Memory B cell (primary cell): Measurements from ENCODE around the gene ST8SIA2.
A peak's percentile ranks its signal among the peaks of the same experiment; 100 is the strongest.

Experiments used
- ATAC-seq: fragments of 150-1000 bp; cut with Tn5 transposase; 2 replicates; pipeline ENCODE4 v1.10.0; 2021; ENCODE audit warnings: low read depth, mild to moderate bottlenecking, moderate library complexity
- DNase-seq, 2 donors: peaks; one replicate each; pipeline ENCODE4 v3.0.0; 2022; ENCODE audit warnings: low spot score in 2 of 2
- H3K27ac Mint-ChIP-seq: one replicate; pipeline ENCODE4 v1.8.0; 2022; ENCODE audit warnings: mild to moderate bottlenecking, moderate library complexity, mixed read lengths
- H3K27me3 Mint-ChIP-seq: one replicate; pipeline ENCODE4 v1.8.0; 2022; ENCODE audit warnings: mixed read lengths
- H3K36me3 Mint-ChIP-seq: one replicate; pipeline ENCODE4 v1.8.0; 2022; ENCODE audit warnings: mild to moderate bottlenecking, mixed read lengths
- H3K4me1 Mint-ChIP-seq: one replicate; pipeline ENCODE4 v1.8.0; 2022; ENCODE audit warnings: mixed read lengths
- H3K4me3 Mint-ChIP-seq: one replicate; pipeline ENCODE4 v1.8.0; 2022; ENCODE audit warnings: mild to moderate bottlenecking, moderate library complexity, mixed read lengths
- H3K9me3 Mint-ChIP-seq: one replicate; pipeline ENCODE4 v1.8.0; 2022; ENCODE audit warnings: mixed read lengths

The ST8SIA2 gene

DNA sequence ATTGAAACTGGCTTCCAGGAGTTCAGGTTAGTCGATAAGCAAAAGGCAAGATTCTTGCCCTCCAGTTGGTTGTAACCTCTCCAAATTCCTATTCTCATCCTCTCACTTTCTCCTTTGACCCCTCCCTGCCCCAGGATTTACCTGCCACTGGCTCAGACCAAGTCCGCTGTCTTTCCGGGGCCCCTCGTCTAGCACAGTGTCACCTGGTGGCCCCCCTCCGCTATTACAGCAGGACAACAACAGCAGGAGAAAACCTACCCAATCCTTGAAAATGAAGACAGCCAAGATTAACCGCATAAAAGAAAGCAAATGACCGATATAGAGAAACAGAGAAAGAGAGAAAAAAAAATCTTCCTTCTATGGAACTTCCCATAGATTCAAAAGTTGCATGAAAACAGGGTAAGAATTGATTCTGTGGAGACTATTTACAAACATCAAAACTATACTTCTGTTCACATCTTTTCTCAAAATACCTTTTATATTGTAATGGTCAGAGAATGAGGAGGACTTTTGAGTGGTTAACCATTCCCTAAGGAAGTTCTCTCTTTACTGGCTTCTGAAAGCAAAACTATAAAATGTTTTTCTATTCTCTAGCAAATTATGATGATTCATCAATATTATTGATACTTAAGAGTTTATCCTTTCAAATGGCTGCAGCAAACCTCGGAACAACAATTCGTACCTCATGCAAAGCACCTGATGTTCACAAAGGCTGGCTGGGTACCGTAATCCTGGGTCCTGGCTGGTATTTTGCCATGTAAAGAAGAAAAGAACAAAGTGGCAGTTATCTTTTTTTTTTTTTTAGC, 10.0 kb upstream of the ST8SIA2 start:
- Mint-ChIP-seq H3K9me3 (peaks cover 10% of the 10 kb centered on the region), H3K36me3 (no peaks in the 10 kb centered on the region), H3K27me3 (peaks cover 12% of the 10 kb centered on the region), H3K27ac (no peak overlapping the region), H3K4me3 (no peak overlapping the region), H3K4me1 (no peaks in the 10 kb centered on the region)
- no peak for DNase-seq
- ATAC-seq: no peak

DNA sequence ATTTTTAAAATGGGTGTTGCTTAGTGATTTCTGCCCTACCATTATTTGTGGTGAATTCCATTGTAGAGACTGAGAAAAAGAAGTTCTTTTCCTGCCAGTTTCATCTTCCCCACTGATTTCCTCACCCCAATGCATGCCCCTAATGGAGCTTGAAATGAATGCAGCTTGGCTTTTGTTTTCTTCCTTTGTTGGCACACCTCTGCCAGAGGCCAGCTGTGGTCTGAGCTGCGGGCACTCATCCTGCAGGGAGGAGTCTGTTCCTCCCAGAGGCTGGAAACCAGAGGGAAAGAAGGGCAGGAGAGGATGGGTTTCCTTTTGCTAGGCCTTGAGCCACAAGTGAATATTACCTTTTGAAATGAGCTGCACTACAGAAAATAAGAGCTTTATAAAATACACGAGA, 9.3 kb upstream of the ST8SIA2 start:
- DNase-seq (no peak), ATAC-seq (no peak)
- Mint-ChIP-seq H3K27ac (no peak overlapping the region), H3K4me1 (no peaks in the 10 kb centered on the region), H3K9me3 (peaks cover 8% of the 10 kb centered on the region), H3K4me3 (no peak overlapping the region), H3K27me3 (peaks cover 12% of the 10 kb centered on the region), H3K36me3 (no peaks in the 10 kb centered on the region)

DNA sequence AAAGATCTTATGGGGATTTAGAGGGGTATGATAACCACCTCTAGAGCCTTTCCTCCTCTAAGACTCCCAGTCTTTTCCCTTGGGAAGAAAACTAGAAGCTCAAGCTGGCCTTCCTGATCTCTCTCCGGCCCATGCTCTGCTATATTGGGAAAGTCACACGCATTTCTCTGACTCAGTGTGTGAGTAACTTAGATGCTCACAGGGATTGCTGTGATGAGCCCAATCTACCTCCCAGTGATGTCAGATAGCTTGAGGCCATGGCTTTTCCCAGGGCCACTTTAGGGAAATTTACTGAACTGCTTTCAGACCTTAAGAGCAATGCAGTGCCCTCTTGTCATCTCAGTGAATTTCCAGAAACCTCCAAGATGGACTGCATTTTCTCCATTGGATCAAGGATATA, 8.6 kb upstream of the ST8SIA2 start:
- no peak for ATAC-seq
- Mint-ChIP-seq H3K27ac (no peak overlapping the region), H3K4me1 (no peaks in the 10 kb centered on the region)

DNA sequence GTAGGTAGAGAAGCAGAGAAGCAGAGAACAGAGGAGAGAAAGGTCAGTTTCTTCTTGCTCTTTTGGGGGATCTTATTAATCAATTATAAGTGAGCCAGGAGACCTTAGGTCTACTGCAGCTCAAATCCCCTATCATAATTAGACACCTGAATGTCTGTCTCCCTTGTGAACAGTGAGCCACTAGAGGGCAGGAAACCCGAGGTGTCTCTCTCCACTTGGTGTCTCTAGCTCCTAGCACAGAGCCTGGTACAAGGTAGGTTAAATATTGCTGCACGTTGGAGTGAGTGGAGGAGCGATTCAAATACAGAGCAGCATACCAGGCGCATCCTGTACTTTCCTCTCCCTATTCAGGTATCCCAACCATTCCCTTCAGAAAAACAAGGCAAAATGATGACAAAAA, 2.0 kb upstream of the ST8SIA2 start:
- no peak for ATAC-seq

More for the DNA sequence above, 8.6 kb upstream of the ST8SIA2 start:
- no peak overlapping the region for H3K4me3 Mint-ChIP-seq
- no peak for DNase-seq
- no peaks in the 10 kb centered on the region for H3K36me3 Mint-ChIP-seq
- H3K27me3 Mint-ChIP-seq: peaks cover 14% of the 10 kb centered on the region
- H3K9me3 Mint-ChIP-seq: peaks cover 5% of the 10 kb centered on the region

DNA sequence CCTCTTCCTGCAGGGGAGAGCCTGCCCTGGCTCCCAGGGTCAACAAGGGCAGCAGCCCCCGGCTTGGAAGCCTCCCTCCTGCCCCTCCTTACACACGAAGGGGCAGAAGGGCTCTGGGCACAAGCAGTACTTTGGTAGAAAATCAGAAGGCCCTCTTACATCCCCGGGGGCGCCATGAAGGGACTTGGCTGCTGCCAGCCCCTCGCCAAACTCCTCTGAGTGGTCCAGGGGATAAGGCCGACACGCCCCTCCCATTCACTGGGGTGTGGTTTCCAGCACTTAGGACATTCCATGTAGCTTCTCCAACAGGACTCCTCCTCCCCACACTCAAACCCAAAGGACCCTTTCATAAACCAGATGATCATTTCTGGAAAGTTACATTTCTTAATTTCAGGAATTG, 1.2 kb upstream of the ST8SIA2 start:
- Mint-ChIP-seq H3K4me3 (no peak overlapping the region), H3K36me3 (no peaks in the 10 kb centered on the region), H3K27ac (no peak overlapping the region), H3K27me3 (peaks cover 28% of the 10 kb centered on the region), H3K9me3 (no peaks in the 10 kb centered on the region), H3K4me1 (no peaks in the 10 kb centered on the region)
- no peak for DNase-seq
- ATAC-seq: no peak

More for the DNA sequence above, 2.0 kb upstream of the ST8SIA2 start:
- Mint-ChIP-seq H3K27ac (no peak overlapping the region), H3K4me3 (no peak overlapping the region), H3K27me3 (peaks cover 29% of the 10 kb centered on the region), H3K4me1 (no peaks in the 10 kb centered on the region), H3K36me3 (no peaks in the 10 kb centered on the region), H3K9me3 (no peaks in the 10 kb centered on the region)
- DNase-seq: no peak

DNA sequence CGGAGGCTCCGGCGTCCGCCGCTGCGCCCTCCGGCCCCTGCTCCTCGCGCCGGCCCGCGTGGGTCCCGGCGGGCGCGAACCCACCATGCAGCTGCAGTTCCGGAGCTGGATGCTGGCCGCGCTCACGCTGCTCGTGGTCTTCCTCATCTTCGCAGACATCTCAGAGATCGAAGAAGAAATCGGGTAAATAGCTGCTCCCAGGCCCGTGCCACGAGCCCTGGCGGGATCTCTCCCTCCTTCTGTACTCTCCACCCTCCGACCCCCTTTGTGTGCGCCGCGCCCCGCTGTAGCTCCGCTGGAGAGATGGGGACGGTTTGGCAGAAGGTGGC, 263 bp downstream of the ST8SIA2 start:
- ATAC-seq (no peak), DNase-seq (no peak)
- peaks cover 24% of the 10 kb centered on the region for H3K27me3 Mint-ChIP-seq
- no peak overlapping the region for H3K27ac Mint-ChIP-seq
- H3K4me3 Mint-ChIP-seq: peak overlapping the region; percentile 17
- no peaks in the 10 kb centered on the region for H3K36me3 Mint-ChIP-seq
- H3K9me3 Mint-ChIP-seq: no peaks in the 10 kb centered on the region
- no peaks in the 10 kb centered on the region for H3K4me1 Mint-ChIP-seq

DNA sequence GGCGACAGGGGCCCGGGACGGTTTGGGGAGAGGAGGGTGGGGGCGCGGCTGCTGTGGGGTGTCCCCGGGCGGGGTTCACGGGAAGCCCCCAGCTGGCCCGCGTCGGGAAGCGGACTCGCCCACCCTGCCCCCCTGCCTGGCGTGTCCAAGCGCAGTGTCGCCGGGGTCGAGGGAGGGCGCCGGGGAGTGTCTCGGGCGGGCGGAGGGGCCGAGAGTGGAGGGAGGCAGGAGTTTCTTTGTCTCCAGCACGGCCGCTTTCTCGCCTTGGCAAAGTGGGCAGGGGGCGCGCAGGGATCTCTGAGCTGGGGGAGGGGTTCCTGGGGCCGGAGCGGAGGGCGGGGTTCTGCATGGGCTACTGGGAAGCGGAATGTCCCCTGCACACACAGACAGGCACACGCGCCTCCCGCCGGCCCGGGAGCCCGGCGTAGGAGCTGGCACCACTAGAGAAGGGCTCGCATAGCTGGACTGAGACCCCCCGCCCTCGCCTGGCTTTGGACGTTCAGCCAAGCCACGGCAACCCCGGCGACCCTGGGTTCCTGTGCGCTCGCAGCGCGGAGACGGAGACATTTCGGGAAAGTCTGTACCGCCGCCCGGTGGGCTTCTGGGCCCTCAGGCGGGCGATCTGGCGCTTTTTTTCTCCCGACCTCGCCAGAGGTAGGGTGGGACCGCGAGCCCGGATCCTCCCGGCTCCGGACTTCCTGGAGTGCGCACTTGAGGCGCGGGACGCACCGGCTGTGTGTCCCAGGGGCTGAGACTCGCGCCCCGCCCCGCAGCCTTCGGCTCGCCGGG, 822 bp downstream of the ST8SIA2 start:
- Mint-ChIP-seq H3K4me3 (no peak overlapping the region), H3K27ac (no peak overlapping the region), H3K4me1 (no peaks in the 10 kb centered on the region), H3K9me3 (no peaks in the 10 kb centered on the region), H3K27me3 (peaks cover 24% of the 10 kb centered on the region), H3K36me3 (no peaks in the 10 kb centered on the region)
- DNase-seq: no peak
- ATAC-seq: no peak

DNA sequence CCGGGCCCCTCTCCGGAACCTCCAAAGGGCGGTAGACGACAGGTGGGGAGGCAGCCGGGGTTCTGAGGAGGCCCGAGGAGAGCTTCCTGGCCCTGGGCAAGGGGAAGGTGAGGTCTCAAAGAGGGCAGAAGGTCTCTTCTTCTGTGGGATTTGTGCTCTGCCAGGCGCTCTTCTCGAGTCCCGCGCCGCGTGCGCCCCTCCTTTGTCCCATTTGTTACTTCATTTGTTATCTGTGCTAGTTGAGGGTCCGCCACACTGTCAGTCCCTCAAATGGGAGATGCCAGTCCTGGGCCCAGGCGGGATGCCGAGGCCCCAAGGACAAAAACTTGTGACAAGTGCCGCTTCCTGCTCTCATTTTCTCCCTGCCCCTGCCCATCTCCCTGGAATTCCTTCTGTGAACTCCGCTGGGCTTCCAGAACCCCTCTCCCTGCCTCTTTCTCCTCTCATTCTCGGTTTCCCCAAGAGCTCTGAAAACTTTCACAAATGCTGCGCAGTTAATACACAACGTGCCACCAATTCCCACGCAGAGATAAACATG, 1.5 kb downstream of the ST8SIA2 start:
- DNase-seq (no peak), ATAC-seq (no peak)
- H3K27me3 Mint-ChIP-seq: peaks cover 24% of the 10 kb centered on the region
- no peak overlapping the region for H3K27ac Mint-ChIP-seq
- no peaks in the 10 kb centered on the region for H3K4me1 Mint-ChIP-seq
- no peaks in the 10 kb centered on the region for H3K9me3 Mint-ChIP-seq
- no peaks in the 10 kb centered on the region for H3K36me3 Mint-ChIP-seq
- H3K4me3 Mint-ChIP-seq: no peak overlapping the region

DNA sequence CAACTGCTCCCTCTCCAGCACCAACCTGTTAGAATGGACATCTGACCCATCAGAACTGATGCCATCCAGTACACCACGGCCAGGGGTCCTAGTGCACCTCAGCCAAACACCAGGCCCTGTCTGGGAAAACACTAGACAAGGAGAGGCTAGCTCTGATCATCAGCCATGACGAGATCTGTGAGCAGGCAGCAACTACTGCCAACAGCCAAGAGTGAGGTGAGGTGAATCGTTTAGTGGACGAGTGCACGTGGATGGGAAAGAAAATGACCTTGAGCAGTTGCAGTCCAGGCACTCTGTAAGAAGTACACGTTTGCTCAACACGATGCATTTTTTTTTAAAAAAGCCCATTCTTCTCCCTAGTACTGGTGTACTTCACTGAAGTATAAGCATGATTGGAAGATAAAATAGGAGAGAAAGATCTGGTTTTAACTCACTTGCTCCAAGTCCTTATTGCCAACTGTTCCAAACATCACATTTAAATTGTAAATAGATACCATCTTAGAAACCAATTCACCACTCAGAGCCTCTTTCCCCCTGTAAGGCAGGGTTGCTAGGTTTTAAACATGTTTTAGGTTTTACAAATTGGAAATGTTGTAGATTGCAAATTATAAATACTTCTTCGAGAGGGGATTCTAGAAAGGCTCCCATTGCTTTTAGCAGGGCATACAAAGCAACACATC, 5.7 kb downstream of the ST8SIA2 start:
- ATAC-seq: no peak
- DNase-seq: no peak
- H3K27ac Mint-ChIP-seq: no peak overlapping the region
- H3K9me3 Mint-ChIP-seq: no peaks in the 10 kb centered on the region
- H3K4me3 Mint-ChIP-seq: no peak overlapping the region
- peaks cover 14% of the 10 kb centered on the region for H3K27me3 Mint-ChIP-seq
- no peaks in the 10 kb centered on the region for H3K36me3 Mint-ChIP-seq
- H3K4me1 Mint-ChIP-seq: no peaks in the 10 kb centered on the region

DNA sequence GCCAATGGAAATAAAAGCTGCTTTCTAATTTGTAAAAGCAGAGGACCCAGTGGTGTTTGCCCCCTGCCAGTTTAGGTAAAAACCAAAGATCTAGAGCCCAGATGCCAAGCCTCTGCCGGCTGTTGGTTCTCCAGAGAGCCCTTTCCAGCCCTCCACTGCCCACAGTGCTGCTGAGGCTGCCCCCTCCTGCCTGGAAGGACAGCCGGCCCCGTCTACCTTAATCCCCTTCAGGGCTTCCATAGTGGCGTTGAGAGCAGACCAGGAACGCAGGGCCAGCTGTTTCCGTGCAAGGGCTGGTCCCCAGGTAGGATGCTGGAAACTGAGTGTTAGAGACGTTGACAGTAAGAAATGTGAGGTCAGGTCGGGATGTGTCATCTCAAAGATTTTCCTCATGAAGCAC, 6.9 kb downstream of the ST8SIA2 start:
- Mint-ChIP-seq H3K4me3 (no peak overlapping the region), H3K9me3 (no peaks in the 10 kb centered on the region), H3K36me3 (no peaks in the 10 kb centered on the region), H3K4me1 (no peaks in the 10 kb centered on the region), H3K27me3 (peaks cover 9% of the 10 kb centered on the region), H3K27ac (no peak overlapping the region)
- ATAC-seq (no peak), DNase-seq (no peak)

DNA sequence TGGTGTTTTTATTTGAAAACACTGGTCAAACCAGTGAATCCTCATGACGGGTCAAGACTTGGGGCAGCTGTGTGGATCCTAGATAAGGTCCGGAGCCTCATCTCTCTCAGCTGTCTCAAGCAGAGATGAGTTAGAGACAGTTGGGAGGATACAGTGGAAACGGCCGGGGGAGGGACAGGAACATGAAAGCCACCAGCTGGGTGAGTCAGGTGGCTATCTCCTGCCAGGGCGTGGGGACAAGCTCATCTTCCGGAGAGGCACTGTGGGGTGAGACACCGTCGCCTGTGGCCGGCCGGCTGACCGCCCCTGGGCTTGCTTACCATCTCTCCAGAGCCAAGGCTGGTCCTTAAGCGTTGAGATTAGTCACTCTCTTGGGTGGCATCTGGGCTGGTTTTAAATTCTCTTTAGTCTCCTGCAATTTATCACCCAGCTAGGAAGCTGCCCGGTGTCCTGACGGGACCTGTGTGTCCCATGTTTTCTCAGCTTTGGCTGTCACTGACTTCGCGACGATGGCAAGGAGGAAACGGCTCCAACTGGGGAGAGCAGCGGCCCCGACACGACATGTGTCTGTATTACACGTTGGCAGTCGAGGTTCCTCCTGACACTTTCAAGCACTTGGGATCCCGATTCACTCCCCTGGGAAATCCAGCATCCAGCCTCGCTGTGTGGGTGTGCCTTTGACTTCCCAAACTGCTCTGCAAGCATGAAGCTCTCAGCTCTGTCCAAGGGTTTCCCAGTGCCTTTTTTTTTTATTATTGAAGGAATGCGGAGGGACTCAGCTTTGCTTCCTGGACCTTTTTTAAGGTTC, 7.5 kb downstream of the ST8SIA2 start:
- peaks cover 6% of the 10 kb centered on the region for H3K27me3 Mint-ChIP-seq
- H3K4me1 Mint-ChIP-seq: no peaks in the 10 kb centered on the region
- no peak overlapping the region for H3K27ac Mint-ChIP-seq
- no peaks in the 10 kb centered on the region for H3K36me3 Mint-ChIP-seq
- no peaks in the 10 kb centered on the region for H3K9me3 Mint-ChIP-seq
- ATAC-seq (no peak), DNase-seq (no peak)
- no peak overlapping the region for H3K4me3 Mint-ChIP-seq

DNA sequence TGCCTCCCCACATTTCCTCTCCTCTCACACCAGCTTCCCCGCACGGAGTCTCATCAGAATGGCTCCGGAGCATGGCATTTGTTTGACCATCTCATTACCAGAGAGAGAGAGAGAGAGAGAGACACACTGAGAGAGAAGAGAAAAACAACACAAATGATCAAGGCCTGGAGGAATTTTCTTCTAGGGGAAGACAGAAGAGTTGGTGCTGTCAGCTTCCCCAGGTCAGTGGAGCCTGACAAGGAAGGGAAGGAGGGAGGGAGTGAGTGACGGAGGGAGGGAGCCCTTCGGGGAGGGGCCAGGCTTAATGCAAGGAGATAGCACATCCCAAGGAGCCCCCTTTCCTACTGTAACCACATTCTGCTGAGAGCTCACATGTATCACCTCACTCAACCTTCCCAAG, 9.1 kb downstream of the ST8SIA2 start:
- peaks cover 3% of the 10 kb centered on the region for H3K27me3 Mint-ChIP-seq
- no peaks in the 10 kb centered on the region for H3K9me3 Mint-ChIP-seq
- no peaks in the 10 kb centered on the region for H3K4me1 Mint-ChIP-seq
- ATAC-seq: no peak
- no peak for DNase-seq
- no peak overlapping the region for H3K4me3 Mint-ChIP-seq
- no peaks in the 10 kb centered on the region for H3K36me3 Mint-ChIP-seq
- no peak overlapping the region for H3K27ac Mint-ChIP-seq

DNA sequence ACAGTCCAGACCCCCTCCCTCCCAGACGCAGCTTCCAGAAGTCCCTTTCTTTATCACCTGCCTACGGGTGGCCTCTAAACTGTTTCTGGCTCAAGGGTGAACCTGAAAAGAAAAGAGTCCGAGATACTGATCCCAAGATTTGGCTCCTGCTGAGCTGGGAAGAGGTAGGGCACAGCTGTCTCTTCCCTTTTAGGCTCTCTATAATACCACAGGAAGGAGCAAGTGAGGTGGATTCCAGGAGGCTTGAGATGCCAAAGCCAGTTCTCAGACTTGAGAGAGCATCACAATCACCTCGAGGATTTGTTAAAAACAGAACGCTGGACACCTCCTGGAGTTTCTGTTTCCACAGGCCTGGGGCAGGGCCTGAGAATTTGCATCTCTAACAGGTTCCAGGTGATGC, 12.3 kb downstream of the ST8SIA2 start:
- H3K36me3 Mint-ChIP-seq: no peaks in the 10 kb centered on the region
- no peaks in the 10 kb centered on the region for H3K4me1 Mint-ChIP-seq
- H3K4me3 Mint-ChIP-seq: no peak overlapping the region
- no peak overlapping the region for H3K27ac Mint-ChIP-seq
- no peak for ATAC-seq
- no peaks in the 10 kb centered on the region for H3K9me3 Mint-ChIP-seq
- peaks cover 5% of the 10 kb centered on the region for H3K27me3 Mint-ChIP-seq
- no peak for DNase-seq
